Common myeloid progenitor, CD34-positive (primary cell): Measurements from ENCODE around the gene TNP2.

Experiments
- CTCF ChIA-PET: fragments of 350-600 bp; sonication (Branson Sonifier 250); formaldehyde crosslinking; loops from one replicate; lab custom pipeline; 2021; ENCODE audit warnings: antibody characterized with exemption; lab: Charles Lee
- POLR2A ChIA-PET: fragments of 350-600 bp; sonication (Branson Sonifier 250); formaldehyde crosslinking; loops from one replicate; lab custom pipeline; 2021; ENCODE audit warnings: antibody characterized with exemption; lab: Charles Lee
- DNase-seq, 3 donors: peaks; one replicate each; pipeline versions ENCODE4 v3.0.0 to v3.0.0-alpha.2; 2013
- H3K27ac ChIP-seq, 2 experiments: 1 replicate in 1 of 2; 2 replicates in 1 of 2; pipeline ENCODE4 v1.7.0; 2013; ENCODE audit warnings: inconsistent platforms in 2 of 2, low read length in 2 of 2, mild to moderate bottlenecking in 2 of 2, low read depth in 1 of 2, moderate library complexity in 1 of 2; ENCODE audit not compliant: severe bottlenecking in 2 of 2, insufficient read depth in 1 of 2, poor library complexity in 1 of 2
- H3K27me3 ChIP-seq, 5 experiments: replicated peaks in 2 of 5; 1 replicate in 3 of 5; 2 replicates in 2 of 5; pipeline versions ENCODE4 v1.6.1 to v1.7.0; 2013; ENCODE audit warnings: low read length in 4 of 5, mild to moderate bottlenecking in 2 of 5, moderate library complexity in 2 of 5, inconsistent platforms in 1 of 5; ENCODE audit not compliant: insufficient read depth in 5 of 5, control insufficient read depth in 4 of 5
- H3K36me3 ChIP-seq, 4 experiments: 1 replicate in 2 of 4; 2 replicates in 2 of 4; pipeline versions ENCODE4 v1.6.1 to v1.7.0; 2013; ENCODE audit warnings: low read length in 3 of 4, control low read depth in 1 of 4, mild to moderate bottlenecking in 1 of 4; ENCODE audit not compliant: control insufficient read depth in 4 of 4, insufficient read depth in 4 of 4
- H3K4me1 ChIP-seq, 4 experiments: 1 replicate in 3 of 4; 2 replicates in 1 of 4; pipeline versions ENCODE4 v1.6.1 to v1.7.1; 2013; ENCODE audit warnings: low read length in 3 of 4, mild to moderate bottlenecking in 3 of 4, control low read depth in 1 of 4, inconsistent platforms in 1 of 4, moderate library complexity in 1 of 4; ENCODE audit not compliant: control insufficient read depth in 4 of 4, insufficient read depth in 4 of 4; ENCODE audit errors: control extremely low read depth in 1 of 4
- H3K4me3 ChIP-seq, 7 experiments: 1 replicate in 4 of 7; 2 replicates in 3 of 7; pipeline versions ENCODE4 v1.5.1 to v1.7.0; 2013; ENCODE audit warnings: mild to moderate bottlenecking in 7 of 7, low read length in 6 of 7, moderate library complexity in 6 of 7, inconsistent platforms in 2 of 7, low read depth in 2 of 7, control low read depth in 1 of 7; ENCODE audit not compliant: insufficient read depth in 4 of 7, control insufficient read depth in 1 of 7; ENCODE audit errors: extremely low read depth in 1 of 7
- H3K9me3 ChIP-seq, 5 experiments: 1 replicate in 4 of 5; 2 replicates in 1 of 5; pipeline versions ENCODE4 v1.6.1 to v1.7.1; 2013; ENCODE audit warnings: low read length in 4 of 5, mild to moderate bottlenecking in 2 of 5, inconsistent platforms in 1 of 5, low read depth in 1 of 5, moderate library complexity in 1 of 5; ENCODE audit not compliant: control insufficient read depth in 4 of 5, insufficient read depth in 2 of 5; ENCODE audit errors: control extremely low read depth in 1 of 5
- WGBS: methylation state at CpG from one replicate; pipeline ENCODE4 v1.1.5; 2013; ENCODE audit not compliant: insufficient coverage; 5-methylcytosine and 5-hydroxymethylcytosine counted together

TNP2 gene

GRCh38 chr16:11289202-11289601, 20.1 kb upstream of the TNP2 start:
- no CpG with 5 or more reads among the region's 2 CpGs for WGBS
- H3K27me3 ChIP-seq = peaks cover 0 to 4% (median 0%) of the 10 kb centered on the region in 5 experiments
- H3K4me1 ChIP-seq = no peaks in the 10 kb centered on the region
- ChIA-PET POLR2A (no interaction called here), CTCF (interaction anchor here (0.7 kb wide), 1 partner anchor 10 kb away, joined by 3 read pairs; no protein-coding TSS in a partner anchor)
- no peaks in the 10 kb centered on the region for H3K36me3 ChIP-seq
- H3K9me3 ChIP-seq = peaks cover 0 to 2% (median 0%) of the 10 kb centered on the region in 5 experiments
- no peak overlapping the region for H3K4me3 ChIP-seq
- no peak for DNase-seq
- H3K27ac ChIP-seq = no peak overlapping the region

GRCh38 chr16:11285842-11286241, 16.7 kb upstream of the TNP2 start:
- ChIA-PET CTCF (interaction anchor here (2.7 to 3.9 kb wide), 2 partner anchors 12 kb away, joined by 13 to 19 read pairs; partner anchors contain the start of gene PRM3), POLR2A (interaction anchor here (0.7 to 0.9 kb wide), 2 partner anchors 11 to 341 kb away, joined by 3 read pairs; no protein-coding TSS in a partner anchor)
- H3K36me3 ChIP-seq = no peaks in the 10 kb centered on the region

GRCh38 chr16:11283820-11284248, 14.7 kb upstream of the TNP2 start:
- 56% methylated on average over 2 of the region's 4 CpGs for WGBS

More at GRCh38 chr16:11285842-11286241, 16.7 kb upstream of the TNP2 start:
- WGBS = 100% methylated on average over 1 of the region's 2 CpGs
- Histone ChIP-seq H3K4me3 (no peak overlapping the region), H3K4me1 (no peaks in the 10 kb centered on the region), H3K9me3 (peaks cover 0 to 2% (median 0%) of the 10 kb centered on the region in 5 experiments), H3K27me3 (peaks cover 0 to 4% (median 0%) of the 10 kb centered on the region in 5 experiments), H3K27ac (no peak overlapping the region)
- DNase-seq = no peak

DNA sequence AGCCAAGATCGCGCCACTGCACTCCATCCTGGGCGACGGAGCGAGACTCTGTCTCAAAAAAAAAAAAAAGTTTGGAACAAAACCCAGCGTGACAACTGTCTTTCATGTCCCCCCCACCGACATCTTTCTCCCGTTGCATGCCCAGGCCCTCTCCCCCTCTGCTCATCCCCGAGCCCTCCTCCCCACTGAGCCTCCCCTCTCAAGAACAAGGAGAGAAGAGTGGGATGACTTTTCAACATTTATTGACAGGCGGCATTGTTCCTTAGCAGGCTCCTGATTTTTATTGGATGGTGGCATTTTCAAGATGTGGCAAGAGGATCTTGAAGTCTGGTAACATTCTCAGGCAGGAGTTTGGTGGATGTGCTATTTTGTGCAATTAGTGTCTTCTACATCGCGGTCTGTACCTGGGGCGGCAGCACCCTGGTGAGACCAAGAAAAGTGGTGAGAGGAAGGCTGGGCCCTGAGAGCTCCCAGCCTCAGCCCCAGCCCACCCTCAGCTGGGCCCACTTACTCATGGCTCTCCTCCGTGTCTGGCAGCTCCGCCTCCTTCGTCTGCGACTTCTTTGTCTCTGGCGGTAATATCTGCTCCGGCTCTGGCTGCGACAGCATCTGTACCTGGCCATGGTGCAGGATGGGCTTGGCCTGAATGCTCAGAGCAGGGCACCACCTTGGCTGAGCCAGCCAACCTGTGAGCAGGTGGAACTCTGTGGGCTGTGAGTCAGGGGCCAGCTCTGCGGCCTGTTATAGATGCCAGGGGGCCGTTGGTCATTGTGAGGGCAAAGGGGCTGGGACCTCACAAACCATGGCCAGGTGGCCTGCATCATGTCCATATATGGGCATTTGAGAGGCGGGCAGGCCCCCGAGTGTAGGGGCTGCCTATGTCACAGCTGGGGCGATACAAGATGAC, 11.7 kb upstream of the TNP2 start, which contains the start of gene PRM1:
PRM1 (minus strand) TSS at position 715 of the 907 bp plus-strand sequence; CDS start at position 623, 92 bp downstream.
- no peaks in the 10 kb centered on the region for H3K9me3 ChIP-seq

More at GRCh38 chr16:11283820-11284248, 14.7 kb upstream of the TNP2 start:
- H3K4me1 ChIP-seq = peaks cover 5 to 10% (median 8%) of the 10 kb centered on the region in 4 experiments
- POLR2A ChIA-PET = interaction anchor here (0.6 to 1.0 kb wide), 2 partner anchors 10 to 423 kb away, joined by 3 read pairs; no protein-coding TSS in a partner anchor
- no peak overlapping the region for H3K4me3 ChIP-seq
- no peaks in the 10 kb centered on the region for H3K9me3 ChIP-seq
- DNase-seq = peak in 1 of 3 donors; percentile 22
- no peaks in the 10 kb centered on the region for H3K36me3 ChIP-seq
- CTCF ChIA-PET = interaction anchor here (0.7 to 3.9 kb wide), 10 partner anchors 8 to 321 kb away, joined by 3 to 19 read pairs (median 4); partner anchors contain the start of genes PRM3 and TNP2
- H3K27ac ChIP-seq = no peak overlapping the region
- peaks cover 0 to 3% (median 0%) of the 10 kb centered on the region in 5 experiments for H3K27me3 ChIP-seq

GRCh38 chr16:11278681-11279628, 9.8 kb upstream of the TNP2 start:
- H3K9me3 ChIP-seq = no peaks in the 10 kb centered on the region
- peaks cover 5 to 12% (median 10%) of the 10 kb centered on the region in 4 experiments for H3K4me1 ChIP-seq
- ChIA-PET CTCF (interaction anchor here (0.9 to 1.2 kb wide), 3 partner anchors 10 to 22 kb away, joined by 3 read pairs; partner anchors contain the start of gene TNP2), POLR2A (no interaction called here)
- H3K27ac ChIP-seq = no peak overlapping the region
- H3K36me3 ChIP-seq = no peaks in the 10 kb centered on the region
- WGBS = 77% methylated on average over 5 of the region's 7 CpGs
- no peaks in the 10 kb centered on the region for H3K27me3 ChIP-seq
- DNase-seq = peak in 2 of 3 donors; percentile 55 to 60
- no peak overlapping the region for H3K4me3 ChIP-seq

More for the DNA sequence above, 11.7 kb upstream of the TNP2 start, which contains the start of gene PRM1:
- no peak for DNase-seq
- Histone ChIP-seq H3K4me3 (no peak within 1 kb of the TSS), H3K27me3 (peaks cover 0 to 3% (median 0%) of the 10 kb centered on the region in 5 experiments), H3K4me1 (peaks cover 5 to 12% (median 10%) of the 10 kb centered on the region in 4 experiments), H3K36me3 (no peaks in the 10 kb centered on the region), H3K27ac (no peak within 1 kb of the TSS)
- POLR2A ChIA-PET = no interaction called here
- CTCF ChIA-PET = no interaction called here
- 95% methylated on average over 15 of the region's 25 CpGs for WGBS

DNA sequence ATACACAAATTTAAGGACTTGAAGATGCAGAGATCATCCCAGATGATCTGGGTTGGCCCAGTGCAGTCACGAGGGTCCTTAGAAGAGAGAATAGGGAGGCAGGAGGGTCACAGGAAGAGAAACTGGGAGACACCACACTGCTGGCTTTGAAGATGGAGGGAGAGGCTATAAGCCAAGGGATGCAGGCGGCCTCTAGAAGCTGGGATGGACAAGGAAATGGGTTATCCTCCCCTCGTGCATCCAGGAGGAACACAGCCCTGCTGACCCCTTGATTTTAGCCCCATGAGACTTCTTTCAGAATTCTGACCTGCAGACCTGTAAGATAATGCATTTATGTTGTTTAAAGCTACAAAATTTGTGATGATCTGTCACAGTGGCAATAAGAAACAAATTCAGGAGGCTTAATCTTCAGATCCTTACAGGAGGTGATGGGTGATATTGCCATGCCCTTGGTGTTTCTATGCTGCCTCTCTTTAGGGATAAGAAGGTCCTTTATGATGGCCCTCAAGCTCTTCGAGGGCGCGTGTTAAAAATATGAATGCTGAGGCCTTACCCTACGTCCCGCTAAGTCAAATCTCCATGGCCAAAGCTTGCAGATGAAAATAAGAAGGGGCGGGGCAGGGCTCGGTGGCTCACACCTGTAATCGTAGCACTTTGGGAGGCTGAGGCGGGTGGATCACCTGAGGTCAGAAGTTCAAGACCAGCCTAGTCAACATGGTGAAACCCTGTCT, 8.6 kb upstream of the TNP2 start:
- WGBS = 97% methylated on average over 8 of the region's 12 CpGs
- Histone ChIP-seq H3K27me3 (no peaks in the 10 kb centered on the region), H3K36me3 (no peaks in the 10 kb centered on the region), H3K4me1 (peaks cover 5 to 12% (median 10%) of the 10 kb centered on the region in 4 experiments), H3K27ac (no peak overlapping the region), H3K9me3 (no peaks in the 10 kb centered on the region), H3K4me3 (no peak overlapping the region)
- ChIA-PET POLR2A (no interaction called here), CTCF (interaction anchor here (0.5 to 1.6 kb wide), 3 partner anchors 19 to 130 kb away, joined by 4 to 5 read pairs (median 4); partner anchors contain the start of gene SOCS1)
- no peak for DNase-seq
